ENCODE data around the gene SCNN1A. TPM values are rescaled to one million over a fixed set of nuclear protein-coding genes. Genes with fewer than 3 reads are reported as not detected.

The SCNN1A gene
- total RNA-seq, 2 experiments from 2014 or later = 0.35 to 1.0 TPM

GRCh38 chr12:6361834-6362233 is 13.5 kb downstream of the SCNN1A start:
- no peak for TF ChIP-seq EZH2phosphoT487 (IDR thresholded peaks at IDR 0.05; ENCODE audit: borderline replicate concordance, low read depth, low read length)
- TF ChIP-seq, protein P1, sequence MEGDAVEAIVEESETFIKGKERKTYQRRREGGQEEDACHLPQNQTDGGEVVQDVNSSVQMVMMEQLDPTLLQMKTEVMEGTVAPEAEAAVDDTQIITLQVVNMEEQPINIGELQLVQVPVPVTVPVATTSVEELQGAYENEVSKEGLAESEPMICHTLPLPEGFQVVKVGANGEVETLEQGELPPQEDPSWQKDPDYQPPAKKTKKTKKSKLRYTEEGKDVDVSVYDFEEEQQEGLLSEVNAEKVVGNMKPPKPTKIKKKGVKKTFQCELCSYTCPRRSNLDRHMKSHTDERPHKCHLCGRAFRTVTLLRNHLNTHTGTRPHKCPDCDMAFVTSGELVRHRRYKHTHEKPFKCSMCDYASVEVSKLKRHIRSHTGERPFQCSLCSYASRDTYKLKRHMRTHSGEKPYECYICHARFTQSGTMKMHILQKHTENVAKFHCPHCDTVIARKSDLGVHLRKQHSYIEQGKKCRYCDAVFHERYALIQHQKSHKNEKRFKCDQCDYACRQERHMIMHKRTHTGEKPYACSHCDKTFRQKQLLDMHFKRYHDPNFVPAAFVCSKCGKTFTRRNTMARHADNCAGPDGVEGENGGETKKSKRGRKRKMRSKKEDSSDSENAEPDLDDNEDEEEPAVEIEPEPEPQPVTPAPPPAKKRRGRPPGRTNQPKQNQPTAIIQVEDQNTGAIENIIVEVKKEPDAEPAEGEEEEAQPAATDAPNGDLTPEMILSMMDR (conservative IDR thresholded peaks at IDR 0.05; ENCODE audit: low read length) = no peak
- CTCF ChIA-PET (ENCODE audit: unreplicated experiment) = no interaction called here
- H4K20me1 ChIP-seq (ENCODE audit: insufficient read depth, low read length) = no peaks in the 10 kb centered on the region
- intact Hi-C loops (cut with micrococcal nuclease; ENCODE audit: unreplicated experiment) = loop anchor here (5.0 kb wide), 1 partner anchor 1535 kb away; no protein-coding TSS in a partner anchor
- no peaks in the 10 kb centered on the region for H3K36me3 ChIP-seq (ENCODE audit: insufficient read depth, low read length)
- H3K4me2 ChIP-seq (ENCODE audit: low read length) = no peak overlapping the region
- DNase-seq (ENCODE audit: low spot score) = no peak
- no peaks in the 10 kb centered on the region for H3K9me3 ChIP-seq (ENCODE audit: low read length)
- H3K4me3 ChIP-seq (ENCODE audit: low read depth, low read length, poor library complexity, severe bottlenecking) = no peak overlapping the region
- H3K27ac ChIP-seq (ENCODE audit: low read depth, low read length, poor library complexity, severe bottlenecking) = no peak overlapping the region
- POLR2A ChIA-PET = interaction anchor here (8.3 kb wide), 1 partner anchor 26 kb away, joined by 55 read pairs; no protein-coding TSS in a partner anchor
- no TSS peak for BruUV-seq (replicated peaks)
- H3K4me1 ChIP-seq (ENCODE audit: insufficient read depth, low read length, poor library complexity, severe bottlenecking) = peaks cover 50% of the 10 kb centered on the region
- no peaks in the 10 kb centered on the region for H3K9me2 ChIP-seq (ENCODE audit: insufficient read depth, low read length)
- H2AFZ ChIP-seq (ENCODE audit: low read length) = no peak overlapping the region
- H3K79me2 ChIP-seq (ENCODE audit: insufficient read depth, low read depth, low read length) = no peaks in the 10 kb centered on the region

DNA sequence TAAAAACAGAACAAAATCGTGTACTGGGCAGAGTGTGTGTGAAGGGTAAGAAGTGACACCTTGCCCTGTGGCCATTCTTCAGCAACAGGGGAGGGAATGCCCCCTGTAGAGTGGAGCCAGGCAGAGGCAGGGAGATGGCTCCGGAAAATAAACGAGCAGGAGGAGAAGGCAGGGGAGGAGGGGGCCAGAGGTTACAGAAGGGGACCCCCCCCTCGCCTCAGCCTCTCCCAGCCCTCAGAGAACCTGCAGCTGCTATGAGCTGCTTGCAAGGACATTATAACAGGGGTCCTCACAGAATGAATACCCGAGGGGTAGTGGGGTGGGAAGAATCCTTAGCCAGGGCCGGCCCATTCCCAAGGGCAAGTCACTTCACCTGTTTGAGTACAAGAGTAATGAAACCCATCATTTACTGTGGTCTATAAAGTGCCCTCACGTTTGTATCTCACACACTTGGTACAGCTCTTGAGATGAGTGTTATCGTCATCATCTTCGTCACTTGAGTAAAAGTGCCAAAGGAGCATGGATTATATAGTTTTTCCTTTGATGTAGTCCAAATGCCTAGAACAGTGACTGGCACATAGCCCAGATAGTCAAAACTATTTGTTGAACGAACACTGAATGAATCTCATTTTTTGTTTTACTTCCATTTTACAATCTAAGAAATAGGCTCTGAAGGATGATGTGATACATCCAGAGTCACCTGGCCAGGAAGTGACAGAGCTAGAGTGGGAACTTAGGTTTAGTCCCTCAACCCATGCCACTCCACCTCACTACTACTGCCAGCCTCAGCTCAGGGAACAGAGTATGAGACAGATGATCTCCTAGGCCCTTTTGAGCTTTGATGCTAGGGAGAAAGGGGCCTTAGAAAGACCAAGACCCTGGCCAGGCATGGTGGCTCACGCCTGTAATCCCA is 14.5 kb downstream of the SCNN1A start:
- H3K4me3 ChIP-seq (ENCODE audit: low read depth, low read length, poor library complexity, severe bottlenecking) = peak overlapping the region; percentile 24
- H2AFZ ChIP-seq (ENCODE audit: low read length) = peak overlapping the region; percentile 56; the same call in 1 of the 2 replicates
- no peaks in the 10 kb centered on the region for H3K9me3 ChIP-seq (ENCODE audit: low read length)
- POLR2A ChIA-PET = interaction anchor here (0.7 to 8.3 kb wide), 7 partner anchors 13 to 100 kb away, joined by 3 to 55 read pairs (median 4); partner anchors contain the start of gene CD27
- H3K4me2 ChIP-seq (ENCODE audit: low read length) = peak overlapping the region; percentile 59
- no peaks in the 10 kb centered on the region for H3K79me2 ChIP-seq (ENCODE audit: insufficient read depth, low read depth, low read length)
- intact Hi-C loops (cut with micrococcal nuclease; ENCODE audit: unreplicated experiment) = loop anchor here (5.0 kb wide), 1 partner anchor 1534 kb away; no protein-coding TSS in a partner anchor
- peak overlapping the region; percentile 81 for H3K27ac ChIP-seq (ENCODE audit: low read depth, low read length, poor library complexity, severe bottlenecking)
- peaks cover 60% of the 10 kb centered on the region for H3K4me1 ChIP-seq (ENCODE audit: insufficient read depth, low read length, poor library complexity, severe bottlenecking)
- BruUV-seq (replicated peaks) = no TSS peak
- TF ChIP-seq, protein P1 (conservative IDR thresholded peaks at IDR 0.05; ENCODE audit: low read length) = no peak
- no peak for TF ChIP-seq EZH2phosphoT487 (IDR thresholded peaks at IDR 0.05; ENCODE audit: borderline replicate concordance, low read depth, low read length)
- no peaks in the 10 kb centered on the region for H3K9me2 ChIP-seq (ENCODE audit: insufficient read depth, low read length)
- CTCF ChIA-PET (ENCODE audit: unreplicated experiment) = interaction anchor here (0.6 kb wide), 1 partner anchor 15 kb away, joined by 3 read pairs; no protein-coding TSS in a partner anchor
- H3K36me3 ChIP-seq (ENCODE audit: insufficient read depth, low read length) = no peaks in the 10 kb centered on the region
- no peaks in the 10 kb centered on the region for H4K20me1 ChIP-seq (ENCODE audit: insufficient read depth, low read length)
- peak; percentile 47 for DNase-seq (ENCODE audit: low spot score)
